GM19324 (cell line): ENCODE results near the gene OR2L8.

Experiments used
- ATAC-seq: cut with Tn5 transposase; IDR thresholded peaks from one replicate; pipeline ENCODE4 v1.9.1; 2021; ENCODE audit warnings: mild to moderate bottlenecking, moderate library complexity; ENCODE audit not compliant: unreplicated experiment, low FRiP score

Gene OR2L8

GRCh38 chr1:247966532-247967204, 18.0 kb downstream of the OR2L8 start:
- no peak for ATAC-seq

GRCh38 chr1:247992986-247993385, 44.3 kb downstream of the OR2L8 start:
- ATAC-seq = no peak

GRCh38 chr1:247998811-247999210, 50.2 kb downstream of the OR2L8 start:
- no peak for ATAC-seq
